Activated T-cell treated with anti-CD3 and anti-CD28 coated beads for 48 hours (primary cell): Measurements from ENCODE around the gene DTNBP1.
"Not testable (repeated sequence)": the region's sequence is repeated elsewhere in the genome, so short reads cannot be mapped to it uniquely, and the experiment has no call there.

ENCODE experiments used
- DNase-seq: peaks from one replicate; pipeline ENCODE4 v3.0.0-alpha.2; 2020; ENCODE audit warnings: low read depth

Gene DTNBP1

GRCh38 chr6:15666896-15667295, 4.1 kb upstream of the DTNBP1 start:
- not testable (repeated sequence) for DNase-seq

DNA sequence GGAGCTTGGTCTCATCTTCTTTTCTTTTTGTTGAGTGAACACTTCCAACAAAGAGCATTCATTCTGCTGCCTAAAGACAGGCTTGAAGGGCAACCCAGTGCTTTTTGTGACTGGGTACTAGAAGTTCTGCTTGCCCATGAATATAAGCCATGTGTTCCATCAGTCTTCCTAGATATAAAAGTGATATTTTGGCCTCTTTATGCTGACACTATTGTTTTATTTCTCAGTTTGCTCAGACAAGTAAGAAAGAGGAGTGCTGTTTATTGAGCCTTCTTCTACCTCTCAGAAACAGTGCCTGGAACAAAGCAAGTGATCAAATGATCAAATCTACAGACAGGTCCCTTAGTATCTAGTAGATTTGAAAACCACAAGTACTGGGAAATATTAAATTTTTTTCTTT, 2.4 kb upstream of the DTNBP1 start:
- DNase-seq = no peak

- DNase-seq = no peak
Measured at GRCh38 chr6:15663130-15663871, 473 bp upstream of the DTNBP1 start.

DNA sequence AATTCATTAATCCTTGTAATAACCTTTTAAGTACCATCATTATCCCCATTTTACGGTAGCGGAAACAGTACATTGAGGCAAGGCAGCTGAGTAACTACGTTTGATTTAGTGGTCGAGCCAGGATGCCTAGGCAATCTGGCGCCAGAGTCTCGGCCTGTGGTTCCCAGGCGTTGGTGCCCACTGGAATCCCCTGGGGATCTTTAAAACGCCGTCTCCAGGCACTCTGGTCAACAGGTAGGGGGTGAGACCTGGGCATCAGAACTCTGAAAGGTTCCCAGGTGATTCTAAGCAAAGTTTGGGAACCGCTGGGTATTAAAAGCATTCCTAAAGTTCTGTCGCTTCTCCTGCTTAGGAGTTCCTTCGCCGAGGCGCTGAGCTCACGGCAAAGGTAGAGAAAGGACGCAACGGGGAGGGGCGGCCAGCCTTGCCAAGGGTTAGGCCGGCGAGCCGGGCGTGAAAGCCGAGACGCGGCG, 939 bp downstream of the DTNBP1 start:
- no peak for DNase-seq

DNA sequence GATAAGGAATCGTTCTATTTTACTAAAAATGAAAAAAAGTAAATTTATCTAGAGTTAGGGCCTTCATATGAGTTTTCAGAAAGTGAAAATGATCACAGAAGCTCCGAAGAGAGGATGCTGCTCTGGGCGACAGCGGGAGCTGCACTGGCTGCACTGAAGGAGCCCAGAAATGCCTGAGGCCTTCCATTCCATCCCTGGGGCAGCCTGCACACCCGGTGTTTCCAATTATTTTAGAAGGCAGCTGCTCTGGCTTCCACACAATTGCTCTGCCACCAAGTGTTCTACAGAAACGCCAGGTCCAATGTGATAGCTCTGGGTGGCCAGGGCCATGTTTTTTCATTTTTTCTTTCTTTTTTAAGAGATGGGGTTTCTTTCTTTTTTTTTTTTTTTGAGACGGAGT, 3.6 kb downstream of the DTNBP1 start:
- DNase-seq = no peak

DNA sequence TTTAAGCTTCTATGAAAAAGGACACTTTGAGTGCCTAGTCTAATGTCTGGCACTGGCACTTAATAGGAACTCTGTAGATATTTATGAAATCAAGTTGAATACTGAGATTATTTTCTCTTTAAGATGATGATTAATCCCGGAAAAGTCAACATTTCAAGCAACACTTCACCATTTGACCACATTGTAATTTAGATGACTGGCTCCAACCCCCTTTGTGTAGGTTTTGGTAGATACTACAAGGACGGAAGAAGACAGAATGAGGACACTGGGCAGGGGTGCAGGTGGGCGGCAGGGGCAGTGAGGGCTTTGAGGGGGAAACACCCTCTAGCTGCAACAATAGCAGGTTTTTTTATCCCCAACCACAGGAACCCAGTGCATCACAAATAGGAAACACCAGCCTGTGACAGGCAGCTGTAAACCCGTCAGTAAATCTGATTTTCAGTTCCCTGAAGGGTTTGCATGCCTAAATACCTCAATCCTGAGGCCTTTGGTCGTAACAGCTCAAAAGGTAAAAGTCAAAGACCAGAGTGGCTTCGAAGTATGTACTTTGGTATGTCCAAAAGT, 4.6 kb downstream of the DTNBP1 start:
- DNase-seq = no peak

DNA sequence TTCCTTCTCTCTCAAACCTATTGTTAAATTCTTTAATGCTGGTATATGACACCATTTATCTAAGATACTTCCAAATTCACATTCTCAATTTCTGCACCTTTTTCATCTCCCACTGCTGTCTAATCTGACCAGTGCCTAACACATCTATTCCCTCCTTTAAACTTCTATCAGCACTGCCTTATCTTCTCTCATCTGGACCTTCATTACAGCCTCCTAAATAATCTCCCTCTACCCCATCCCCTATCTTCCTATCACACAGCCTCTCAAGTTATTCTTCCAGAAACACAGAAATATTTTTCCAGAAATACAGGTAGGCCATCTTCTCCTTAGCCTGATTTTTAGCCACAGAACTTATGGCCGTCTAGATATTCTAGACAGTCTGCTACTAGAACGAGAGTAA, 5.5 kb downstream of the DTNBP1 start:
- no peak for DNase-seq

- DNase-seq = no peak
Measured at GRCh38 chr6:15656145-15656544, 6.7 kb downstream of the DTNBP1 start.

DNA sequence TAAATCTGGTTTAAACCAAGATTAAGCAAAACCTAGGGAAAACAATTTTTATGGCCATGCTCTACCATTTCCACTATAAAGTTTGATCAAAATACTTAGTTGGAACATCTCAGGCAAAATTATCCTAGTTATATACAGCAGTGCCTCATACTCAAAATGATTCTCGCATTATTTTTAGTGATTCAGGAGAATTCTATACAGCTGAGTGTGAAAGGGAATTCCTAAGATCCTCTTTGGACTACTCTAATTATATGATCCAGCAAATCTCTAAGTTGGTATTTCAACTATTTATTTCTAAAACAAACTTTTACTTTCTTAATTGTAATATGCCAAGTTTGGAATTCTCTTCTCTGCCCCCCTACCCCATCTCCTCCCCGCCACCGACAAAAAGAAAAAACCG, 8.6 kb downstream of the DTNBP1 start:
- DNase-seq = no peak

DNA sequence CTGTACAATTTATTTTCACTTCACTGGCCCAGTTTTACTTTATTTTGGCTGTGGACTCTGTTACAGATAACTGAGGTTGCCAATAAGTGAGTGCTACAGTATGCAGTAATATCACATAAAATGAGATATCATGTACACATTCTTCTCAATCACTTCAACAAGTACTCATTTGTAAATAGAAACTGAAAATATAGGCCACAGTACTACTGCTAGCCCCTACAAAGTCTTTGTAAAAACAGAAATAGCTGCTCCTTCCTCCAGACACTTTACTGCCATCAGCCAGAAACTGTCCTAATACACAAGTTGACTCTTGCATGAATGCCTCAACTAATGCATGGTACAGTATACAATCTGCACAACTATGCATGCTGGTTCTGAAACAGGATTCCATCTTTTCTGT, 9.2 kb downstream of the DTNBP1 start:
- DNase-seq = no peak

- DNase-seq = not testable (repeated sequence)
Measured at GRCh38 chr6:15650004-15650559, 12.7 kb downstream of the DTNBP1 start.

DNA sequence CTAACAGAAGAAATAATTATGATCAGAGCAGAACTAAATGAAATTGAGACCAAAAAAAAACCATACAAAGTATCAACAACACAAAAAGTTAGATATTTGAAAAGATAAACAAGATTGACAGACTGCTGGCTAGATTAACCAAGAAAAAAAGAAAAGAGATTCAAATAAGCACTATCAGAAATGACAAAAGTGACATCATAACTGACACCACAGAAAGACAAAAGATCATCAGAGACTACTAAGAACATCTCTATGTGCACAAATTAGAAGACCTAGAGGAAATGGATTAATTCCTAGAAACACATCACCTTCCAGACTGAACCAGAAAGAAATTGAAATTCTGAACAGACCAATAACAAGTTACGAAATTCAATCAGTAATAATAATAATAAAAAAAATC, 17.9 kb downstream of the DTNBP1 start:
- no peak for DNase-seq

GRCh38 chr6:15643542-15643941, 19.3 kb downstream of the DTNBP1 start:
- no peak for DNase-seq

DNA sequence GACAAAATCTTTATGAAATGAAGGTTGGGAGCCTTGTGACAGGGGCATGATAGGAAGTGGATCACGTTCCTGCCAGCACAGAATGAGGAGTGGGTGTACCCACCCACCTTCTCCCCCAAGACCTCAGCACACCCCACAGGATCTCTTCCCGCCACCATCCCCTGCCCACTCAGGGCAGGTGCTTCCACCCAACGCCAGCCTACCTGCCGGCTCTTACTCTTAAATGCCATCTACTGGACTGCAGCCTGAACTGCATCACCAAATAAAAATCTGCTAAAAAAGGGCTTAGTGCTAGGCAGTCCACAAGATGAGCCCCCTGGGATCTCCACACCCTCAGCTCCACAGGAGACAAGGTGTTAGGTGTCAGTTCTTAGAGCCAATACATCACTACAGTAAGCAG, 20.6 kb downstream of the DTNBP1 start:
- no peak for DNase-seq

- no peak for DNase-seq
Measured at GRCh38 chr6:15638373-15638772, 24.5 kb downstream of the DTNBP1 start.

GRCh38 chr6:15631432-15631831, 31.4 kb downstream of the DTNBP1 start:
- no peak for DNase-seq

GRCh38 chr6:15630202-15630601, 32.6 kb downstream of the DTNBP1 start:
- no peak for DNase-seq

- no peak for DNase-seq
Measured at GRCh38 chr6:15629487-15629886, 33.3 kb downstream of the DTNBP1 start.

DNA sequence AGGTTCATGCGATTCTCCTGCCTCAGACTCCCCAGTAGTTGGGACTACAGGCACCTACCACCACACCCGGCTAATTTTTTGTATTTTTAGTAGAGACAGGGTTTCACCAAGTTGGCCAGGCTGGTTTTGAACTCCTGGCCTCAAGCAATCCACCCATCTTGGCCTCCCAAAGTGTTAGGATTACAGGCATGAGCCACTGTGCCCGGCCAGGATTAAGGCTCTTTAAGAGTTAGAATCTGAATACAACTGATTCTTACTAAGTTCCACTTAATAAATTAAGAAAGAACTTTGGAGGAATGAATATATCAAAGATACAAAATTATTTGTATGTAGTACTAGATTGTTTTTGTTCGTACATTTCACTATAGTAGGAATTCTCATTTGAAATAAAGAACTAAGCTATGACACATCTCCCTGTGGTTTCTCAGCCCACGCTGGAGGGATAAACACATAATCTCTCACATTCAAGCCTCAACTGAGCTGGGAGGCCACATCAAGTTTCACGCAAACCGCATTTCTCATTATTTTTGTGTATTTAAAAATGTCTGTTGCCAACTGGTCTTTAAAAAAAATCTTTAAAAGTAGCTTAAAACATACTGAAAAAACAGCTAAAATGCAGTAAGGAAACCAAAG, 34.2 kb downstream of the DTNBP1 start:
- DNase-seq = peak; percentile 43

GRCh38 chr6:15627821-15628220, 35.0 kb downstream of the DTNBP1 start:
- no peak for DNase-seq

GRCh38 chr6:15626878-15627674, 35.8 kb downstream of the DTNBP1 start:
- no peak for DNase-seq

DNA sequence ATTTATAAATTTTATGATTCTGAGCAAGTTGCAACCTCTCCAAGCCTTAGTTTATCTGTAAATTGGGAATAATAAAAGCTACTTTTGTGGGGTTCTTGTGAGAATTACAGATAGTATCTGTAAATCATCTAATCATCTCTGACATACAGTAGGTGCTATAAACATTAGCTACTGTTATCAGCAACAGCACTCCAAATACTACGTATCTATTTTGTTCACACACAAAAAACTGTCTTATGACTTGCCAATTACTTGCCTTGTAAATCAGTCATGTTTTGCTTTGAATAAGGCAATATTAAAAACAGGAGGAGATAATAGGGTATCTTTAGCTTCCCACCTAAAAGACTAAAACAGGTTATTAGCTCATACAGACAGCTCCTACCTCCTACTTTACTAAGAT, 36.7 kb downstream of the DTNBP1 start:
- no peak for DNase-seq
